Type B pancreatic cell (in vitro differentiated cells): ENCODE results near the gene HAVCR2. TPM values are rescaled to one million over a fixed set of nuclear protein-coding genes. Genes with fewer than 3 reads are reported as not detected.
A peak's percentile ranks its signal among the peaks of the same experiment; 100 is the strongest.

Source experiments
- DNase-seq: peaks from one replicate; pipeline ENCODE4 v3.0.0; 2021; ENCODE audit warnings: mixed read lengths; ENCODE audit not compliant: unreplicated experiment; ENCODE audit errors: extremely low spot score
- H3K27ac Mint-ChIP-seq: 2 replicates; pipeline ENCODE4 v1.8.0; 2021; ENCODE audit warnings: mild to moderate bottlenecking, mixed read lengths
- H3K27me3 Mint-ChIP-seq: 2 replicates; pipeline ENCODE4 v1.8.0; 2021; ENCODE audit warnings: mixed read lengths
- H3K36me3 Mint-ChIP-seq: 2 replicates; pipeline ENCODE4 v1.8.0; 2021; ENCODE audit warnings: mixed read lengths
- H3K4me1 Mint-ChIP-seq: one replicate; pipeline ENCODE4 v1.8.0; 2021; ENCODE audit warnings: mixed read lengths; ENCODE audit not compliant: unreplicated experiment
- H3K4me3 Mint-ChIP-seq: 2 replicates; pipeline ENCODE4 v1.8.0; 2021; ENCODE audit warnings: mild to moderate bottlenecking, mixed read lengths
- H3K9me3 Mint-ChIP-seq: 2 replicates; pipeline ENCODE4 v1.8.0; 2021; ENCODE audit warnings: mixed read lengths
- long read RNA-seq: library from polyadenylated mRNA; unstranded; transcript quantifications from one replicate; pipeline ENCODE4 v2.0.0, GENCODE V29; 2020
- total RNA-seq: library from RNA; stranded (reverse); gene quantifications from 2 replicates; pipeline ENCODE4 v1.2.1, GENCODE V29; 2021; ENCODE audit warnings: low replicate concordance
- TF ChIP-seq, protein P1 (sequence below): fragments of 200-600 bp; sonication (generic); conservative IDR thresholded peaks from 2 replicates; pipeline ENCODE4 v1.5.0; 2021; ENCODE audit warnings: antibody characterized with exemption, mild to moderate bottlenecking

Gene HAVCR2
- total RNA-seq = 0.10 and 0.29 TPM in 2 replicates
- long read RNA-seq = 0 reads

DNA sequence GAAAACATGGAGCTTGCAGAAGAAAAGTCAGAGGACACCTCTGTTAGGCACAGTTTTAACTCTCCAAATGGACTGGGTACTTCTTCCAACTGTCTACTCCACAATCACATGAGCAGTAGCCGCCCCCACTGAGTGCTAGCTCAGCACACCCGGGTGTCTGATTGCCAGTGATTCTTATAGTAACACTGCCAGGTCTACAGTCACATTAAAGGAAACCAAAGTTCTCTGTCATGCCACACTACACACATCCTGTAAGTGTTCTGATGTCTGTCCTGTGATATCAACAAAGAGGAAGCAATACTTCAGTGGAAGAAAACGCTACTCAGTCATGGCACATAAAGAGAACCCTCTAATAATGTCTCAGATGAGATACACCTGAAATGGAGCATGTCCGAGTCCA is at the start of gene HAVCR2:
HAVCR2 (minus strand) TSS at position 69 of the 400 bp plus-strand sequence; CDS start at position 8, 61 bp downstream.
- Mint-ChIP-seq H3K4me3 (no peak within 1 kb of the TSS), H3K4me1 (no peaks in the 10 kb centered on the region), H3K36me3 (no peaks in the 10 kb centered on the region)

DNA sequence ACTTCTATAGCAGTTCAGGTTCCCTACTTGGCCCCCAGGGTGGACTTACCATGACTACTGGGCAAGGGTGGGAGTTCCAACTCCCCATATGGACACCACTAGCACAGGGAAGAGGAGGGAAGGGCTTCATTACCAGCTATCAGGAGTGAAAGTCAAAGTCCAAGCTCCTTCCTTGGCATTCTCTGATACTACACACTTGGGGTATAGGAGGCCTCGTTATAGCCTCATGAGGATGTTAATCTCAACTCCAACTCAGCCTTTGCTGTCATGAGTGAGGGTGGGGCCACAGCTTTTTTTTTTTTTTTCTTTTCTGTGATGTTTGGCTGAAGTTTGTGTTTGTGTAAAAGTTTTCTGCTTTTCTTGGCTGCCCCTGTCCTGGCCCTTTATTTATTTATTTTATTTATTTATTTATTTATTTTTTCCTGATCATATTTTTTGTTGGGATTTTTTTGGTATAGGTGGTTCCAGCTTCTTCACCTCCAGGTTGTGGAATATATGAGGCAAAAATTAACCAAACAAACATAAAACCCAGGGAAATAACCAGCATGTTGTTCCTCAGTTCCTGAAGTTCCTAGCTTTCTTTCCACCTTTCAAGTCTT is 48.5 kb upstream of the HAVCR2 start:
- TF ChIP-seq, protein P1, sequence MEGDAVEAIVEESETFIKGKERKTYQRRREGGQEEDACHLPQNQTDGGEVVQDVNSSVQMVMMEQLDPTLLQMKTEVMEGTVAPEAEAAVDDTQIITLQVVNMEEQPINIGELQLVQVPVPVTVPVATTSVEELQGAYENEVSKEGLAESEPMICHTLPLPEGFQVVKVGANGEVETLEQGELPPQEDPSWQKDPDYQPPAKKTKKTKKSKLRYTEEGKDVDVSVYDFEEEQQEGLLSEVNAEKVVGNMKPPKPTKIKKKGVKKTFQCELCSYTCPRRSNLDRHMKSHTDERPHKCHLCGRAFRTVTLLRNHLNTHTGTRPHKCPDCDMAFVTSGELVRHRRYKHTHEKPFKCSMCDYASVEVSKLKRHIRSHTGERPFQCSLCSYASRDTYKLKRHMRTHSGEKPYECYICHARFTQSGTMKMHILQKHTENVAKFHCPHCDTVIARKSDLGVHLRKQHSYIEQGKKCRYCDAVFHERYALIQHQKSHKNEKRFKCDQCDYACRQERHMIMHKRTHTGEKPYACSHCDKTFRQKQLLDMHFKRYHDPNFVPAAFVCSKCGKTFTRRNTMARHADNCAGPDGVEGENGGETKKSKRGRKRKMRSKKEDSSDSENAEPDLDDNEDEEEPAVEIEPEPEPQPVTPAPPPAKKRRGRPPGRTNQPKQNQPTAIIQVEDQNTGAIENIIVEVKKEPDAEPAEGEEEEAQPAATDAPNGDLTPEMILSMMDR = no peak
- Mint-ChIP-seq H3K9me3 (no peaks in the 10 kb centered on the region), H3K4me3 (no peak overlapping the region), H3K27ac (no peak overlapping the region), H3K27me3 (no peaks in the 10 kb centered on the region), H3K36me3 (no peaks in the 10 kb centered on the region), H3K4me1 (no peaks in the 10 kb centered on the region)
- no peak for DNase-seq

More for the DNA sequence above, at the start of gene HAVCR2:
- H3K9me3 Mint-ChIP-seq = no peaks in the 10 kb centered on the region
- TF ChIP-seq, protein P1 = no peak
- no peak within 1 kb of the TSS for H3K27ac Mint-ChIP-seq
- no peaks in the 10 kb centered on the region for H3K27me3 Mint-ChIP-seq
- DNase-seq = no peak

DNA sequence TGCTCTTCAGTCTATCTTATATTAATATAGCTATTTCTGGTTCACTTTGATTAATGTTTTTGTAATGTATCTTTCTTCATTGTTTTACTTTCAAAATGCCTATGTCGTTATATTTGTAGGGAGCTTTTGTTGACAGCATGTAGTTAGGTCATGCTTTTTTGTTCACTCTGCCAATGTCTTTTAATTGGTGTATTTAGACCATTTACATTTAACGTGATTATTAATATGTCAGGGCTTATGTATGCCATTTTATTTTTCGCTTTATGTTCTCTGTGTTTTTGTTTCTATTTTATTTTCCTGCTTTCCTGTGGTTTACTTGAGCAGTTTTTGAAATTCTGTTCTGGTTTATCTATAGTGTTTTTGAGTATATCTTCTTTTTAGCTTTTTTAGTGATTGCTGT is 46.5 kb upstream of the HAVCR2 start:
- no peaks in the 10 kb centered on the region for H3K36me3 Mint-ChIP-seq
- no peaks in the 10 kb centered on the region for H3K9me3 Mint-ChIP-seq
- TF ChIP-seq, protein P1 = no peak
- no peak overlapping the region for H3K27ac Mint-ChIP-seq
- H3K27me3 Mint-ChIP-seq = no peaks in the 10 kb centered on the region
- H3K4me1 Mint-ChIP-seq = no peaks in the 10 kb centered on the region
- no peak overlapping the region for H3K4me3 Mint-ChIP-seq
- DNase-seq = no peak

DNA sequence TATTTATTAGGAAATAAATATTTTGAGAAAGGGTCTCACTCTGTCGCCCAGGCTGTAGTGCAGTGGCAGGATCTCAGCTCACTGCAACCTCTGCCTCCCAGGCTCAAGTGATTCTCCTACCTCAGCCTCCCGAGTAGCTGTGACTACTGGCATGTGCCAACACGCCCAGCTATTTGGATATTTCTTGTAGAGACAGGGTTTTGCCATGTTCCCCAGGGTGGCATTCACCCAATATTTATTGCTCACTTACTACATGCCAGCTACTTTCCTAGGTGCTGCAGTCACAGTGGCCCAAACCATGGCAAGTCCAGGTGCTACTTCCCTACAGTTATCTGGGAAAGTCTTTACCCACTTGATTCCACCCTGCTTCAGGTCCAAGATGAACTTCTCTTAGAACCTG is 42.2 kb upstream of the HAVCR2 start:
- TF ChIP-seq, protein P1 = no peak
- no peaks in the 10 kb centered on the region for H3K9me3 Mint-ChIP-seq
- DNase-seq = no peak
- H3K4me1 Mint-ChIP-seq = peaks cover 5% of the 10 kb centered on the region
- no peaks in the 10 kb centered on the region for H3K36me3 Mint-ChIP-seq
- H3K4me3 Mint-ChIP-seq = no peak overlapping the region
- H3K27ac Mint-ChIP-seq = no peak overlapping the region
- no peaks in the 10 kb centered on the region for H3K27me3 Mint-ChIP-seq

DNA sequence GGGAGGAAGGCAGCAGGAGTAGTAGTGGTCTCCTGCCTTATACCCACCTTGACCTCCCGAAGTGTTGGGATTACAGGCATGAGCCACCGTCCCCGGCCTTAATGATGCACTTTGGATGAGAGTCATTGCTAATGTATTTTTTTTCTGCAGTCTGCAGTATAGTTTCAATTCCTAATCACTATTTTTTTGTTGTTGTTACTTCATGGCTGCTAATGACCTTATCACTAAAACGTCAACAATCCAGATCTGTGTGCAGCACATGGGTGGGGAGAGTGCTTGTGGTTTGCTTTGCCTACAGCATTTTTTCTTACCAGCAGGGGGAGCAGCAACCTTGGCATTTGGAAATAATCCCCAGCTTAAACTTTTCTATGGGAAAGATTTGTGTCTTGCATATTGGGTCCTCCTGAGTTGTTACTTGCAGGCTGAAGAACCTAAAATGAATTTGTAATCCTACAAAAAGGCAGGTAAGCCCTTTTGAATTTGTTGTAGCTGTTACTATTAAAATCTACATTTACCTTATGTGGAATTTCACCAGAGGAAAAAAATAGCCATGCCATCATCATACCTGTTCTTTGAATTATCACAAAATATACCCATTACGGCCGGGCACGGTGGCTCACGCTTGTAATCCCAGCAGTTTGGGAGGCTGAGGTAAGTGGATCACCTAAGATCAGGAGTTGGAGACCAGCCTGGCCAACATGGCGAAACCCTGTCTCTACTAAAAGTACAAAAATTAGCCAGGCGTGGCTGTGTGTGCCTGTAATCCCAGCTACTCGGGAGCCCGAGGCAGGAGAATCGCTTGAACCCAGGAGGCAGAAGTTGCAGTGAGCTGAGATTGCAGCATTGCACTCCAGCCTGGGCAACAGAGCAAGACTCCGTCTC is 40.1 kb upstream of the HAVCR2 start:
- DNase-seq = no peak
- peaks cover 4% of the 10 kb centered on the region for H3K27me3 Mint-ChIP-seq
- no peaks in the 10 kb centered on the region for H3K36me3 Mint-ChIP-seq
- H3K9me3 Mint-ChIP-seq = no peaks in the 10 kb centered on the region
- peaks cover 5% of the 10 kb centered on the region for H3K4me1 Mint-ChIP-seq
- H3K27ac Mint-ChIP-seq = no peak overlapping the region
- TF ChIP-seq, protein P1 = peak; percentile 91
- no peak overlapping the region for H3K4me3 Mint-ChIP-seq
